ENCODE results near the gene TUBA8. TPM values are rescaled to one million over a fixed set of nuclear protein-coding genes. Genes with fewer than 3 reads are reported as not detected.

The TUBA8 gene
- polyA plus RNA-seq, 3 donors = 0.18 to 2.1 (median 0.27) TPM

DNA sequence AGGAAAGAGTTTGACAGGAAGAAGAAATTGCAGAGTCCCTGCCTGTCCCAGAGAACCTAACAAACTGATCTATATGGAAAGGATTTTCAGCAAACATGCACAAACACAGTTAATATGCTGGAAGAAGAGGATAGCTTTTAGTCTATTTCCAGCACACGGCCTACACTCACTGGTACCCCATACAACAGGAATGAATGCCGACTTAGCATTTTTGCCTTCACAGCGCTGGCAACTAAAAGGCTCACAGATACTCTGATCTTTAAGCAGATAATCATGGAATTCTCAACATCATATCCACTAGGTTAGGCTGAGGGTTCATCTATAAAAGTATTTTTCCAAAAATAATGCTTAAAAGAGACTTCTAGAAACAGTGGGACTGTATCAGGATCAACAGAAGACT, 9.8 kb upstream of the TUBA8 start:
- WGBS (ENCODE audit: insufficient coverage) = no CpG with 5 or more reads among the region's 3 CpGs
- TF ChIP-seq, protein P1, sequence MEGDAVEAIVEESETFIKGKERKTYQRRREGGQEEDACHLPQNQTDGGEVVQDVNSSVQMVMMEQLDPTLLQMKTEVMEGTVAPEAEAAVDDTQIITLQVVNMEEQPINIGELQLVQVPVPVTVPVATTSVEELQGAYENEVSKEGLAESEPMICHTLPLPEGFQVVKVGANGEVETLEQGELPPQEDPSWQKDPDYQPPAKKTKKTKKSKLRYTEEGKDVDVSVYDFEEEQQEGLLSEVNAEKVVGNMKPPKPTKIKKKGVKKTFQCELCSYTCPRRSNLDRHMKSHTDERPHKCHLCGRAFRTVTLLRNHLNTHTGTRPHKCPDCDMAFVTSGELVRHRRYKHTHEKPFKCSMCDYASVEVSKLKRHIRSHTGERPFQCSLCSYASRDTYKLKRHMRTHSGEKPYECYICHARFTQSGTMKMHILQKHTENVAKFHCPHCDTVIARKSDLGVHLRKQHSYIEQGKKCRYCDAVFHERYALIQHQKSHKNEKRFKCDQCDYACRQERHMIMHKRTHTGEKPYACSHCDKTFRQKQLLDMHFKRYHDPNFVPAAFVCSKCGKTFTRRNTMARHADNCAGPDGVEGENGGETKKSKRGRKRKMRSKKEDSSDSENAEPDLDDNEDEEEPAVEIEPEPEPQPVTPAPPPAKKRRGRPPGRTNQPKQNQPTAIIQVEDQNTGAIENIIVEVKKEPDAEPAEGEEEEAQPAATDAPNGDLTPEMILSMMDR (IDR thresholded peaks at IDR 0.05) = no peak

DNA sequence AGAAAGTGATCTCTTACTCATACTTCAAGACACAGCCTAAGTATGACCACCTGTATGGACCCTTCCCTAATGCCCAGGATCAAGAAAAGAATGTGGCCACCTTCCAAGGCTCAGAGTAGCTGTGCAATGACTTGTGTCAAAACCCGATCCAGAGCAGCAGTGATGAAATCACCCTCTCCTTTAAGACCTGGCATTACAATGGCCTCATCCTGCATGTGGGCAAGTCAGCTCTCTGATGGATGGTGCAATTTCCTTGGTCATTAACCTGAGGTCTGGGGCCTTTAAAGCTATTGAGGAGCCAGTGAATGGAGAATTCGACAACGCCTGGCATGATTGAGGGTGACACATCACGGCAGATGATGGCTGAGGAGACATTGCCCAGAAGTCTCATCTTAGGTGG, 9.1 kb upstream of the TUBA8 start:
- TF ChIP-seq, protein P1 (IDR thresholded peaks at IDR 0.05) = no peak
- H3K9me3 Mint-ChIP-seq = peaks cover 7 to 25% (median 15%) of the 10 kb centered on the region in 7 donors
- no peak overlapping the region for H3K27ac ChIP-seq (ENCODE audit: low read depth in 1 of 2, low read length in 2 of 2)
- no peaks in the 10 kb centered on the region for H4K20me1 ChIP-seq (ENCODE audit: insufficient read depth, low read length)
- DNase-seq = no peak
- H3K27me3 Mint-ChIP-seq (ENCODE audit: low read depth in 3 of 3) = peaks cover 7 to 11% (median 10%) of the 10 kb centered on the region in 3 donors
- no peak overlapping the region for H3K9ac ChIP-seq (ENCODE audit: insufficient read depth, low read length, poor library complexity, severe bottlenecking)
- no peak overlapping the region for H3K4me3 Mint-ChIP-seq
- peaks cover 33 to 58% of the 10 kb centered on the region in 2 donors for H3K36me3 Mint-ChIP-seq
- H3K4me2 ChIP-seq (replicated peaks; ENCODE audit: extremely low read depth, low read length, poor library complexity, severe bottlenecking) = no peak overlapping the region
- intact Hi-C loops (cut with micrococcal nuclease) = no loop called here
- H3K4me1 Mint-ChIP-seq = peaks cover 5% of the 10 kb centered on the region
- peaks cover 0 to 2% of the 10 kb centered on the region in 2 donors for H3K27me3 ChIP-seq (ENCODE audit: control insufficient read depth in 2 of 2, insufficient read depth in 2 of 2, low read length in 2 of 2)
- peaks cover 7 to 9% of the 10 kb centered on the region in 2 donors for H3K9me3 ChIP-seq (replicated peaks in 1 of 2; ENCODE audit: control insufficient read depth in 1 of 2, insufficient read depth in 1 of 2, low read length in 2 of 2)
- no peak overlapping the region for H2AFZ ChIP-seq (ENCODE audit: insufficient read depth, low read depth, low read length, poor library complexity, severe bottlenecking)
- no peaks in the 10 kb centered on the region for H3K79me2 ChIP-seq (ENCODE audit: insufficient read depth, low read length)
- H3K4me3 ChIP-seq (replicated peaks in 1 of 3; ENCODE audit: low read depth in 2 of 3, low read length in 3 of 3) = no peak overlapping the region
- H3K4me1 ChIP-seq (ENCODE audit: control insufficient read depth in 1 of 2, insufficient read depth in 2 of 2, low read length in 2 of 2) = no peaks in the 10 kb centered on the region
- 76% methylated on average over 4 of the region's 4 CpGs for WGBS (ENCODE audit: insufficient coverage)
- H3K27ac Mint-ChIP-seq = peak overlapping the region in 1 of 7 donors; percentile 45
- peaks cover 4 to 35% of the 10 kb centered on the region in 2 donors for H3K36me3 ChIP-seq (replicated peaks in 1 of 2; ENCODE audit: control insufficient read depth in 1 of 2, insufficient read depth in 2 of 2, low read length in 2 of 2)

More for the DNA sequence above, 9.8 kb upstream of the TUBA8 start:
- no peak overlapping the region for H3K9ac ChIP-seq (ENCODE audit: insufficient read depth, low read length, poor library complexity, severe bottlenecking)
- peaks cover 0 to 2% of the 10 kb centered on the region in 2 donors for H3K27me3 ChIP-seq (ENCODE audit: control insufficient read depth in 2 of 2, insufficient read depth in 2 of 2, low read length in 2 of 2)
- peaks cover 2% of the 10 kb centered on the region in 2 donors for H3K9me3 ChIP-seq (replicated peaks in 1 of 2; ENCODE audit: control insufficient read depth in 1 of 2, insufficient read depth in 1 of 2, low read length in 2 of 2)
- H2AFZ ChIP-seq (ENCODE audit: insufficient read depth, low read depth, low read length, poor library complexity, severe bottlenecking) = no peak overlapping the region
- no peaks in the 10 kb centered on the region for H3K4me1 ChIP-seq (ENCODE audit: control insufficient read depth in 1 of 2, insufficient read depth in 2 of 2, low read length in 2 of 2)
- H3K36me3 ChIP-seq (replicated peaks in 1 of 2; ENCODE audit: control insufficient read depth in 1 of 2, insufficient read depth in 2 of 2, low read length in 2 of 2) = peaks cover 4 to 39% of the 10 kb centered on the region in 2 donors
- H3K4me3 Mint-ChIP-seq = no peak overlapping the region
- no peak for DNase-seq
- no peaks in the 10 kb centered on the region for H3K79me2 ChIP-seq (ENCODE audit: insufficient read depth, low read length)
- H3K36me3 Mint-ChIP-seq = peaks cover 35 to 58% of the 10 kb centered on the region in 2 donors
- no peak overlapping the region for H3K27ac ChIP-seq (ENCODE audit: low read depth in 1 of 2, low read length in 2 of 2)
- no peak overlapping the region for H3K4me3 ChIP-seq (replicated peaks in 1 of 3; ENCODE audit: low read depth in 2 of 3, low read length in 3 of 3)
- no peaks in the 10 kb centered on the region for H4K20me1 ChIP-seq (ENCODE audit: insufficient read depth, low read length)
- peaks cover 2 to 5% (median 5%) of the 10 kb centered on the region in 3 donors for H3K27me3 Mint-ChIP-seq (ENCODE audit: low read depth in 3 of 3)
- peaks cover 2 to 19% (median 9%) of the 10 kb centered on the region in 7 donors for H3K9me3 Mint-ChIP-seq
- H3K4me1 Mint-ChIP-seq = peaks cover 5% of the 10 kb centered on the region
- H3K4me2 ChIP-seq (replicated peaks; ENCODE audit: extremely low read depth, low read length, poor library complexity, severe bottlenecking) = no peak overlapping the region
- intact Hi-C loops (cut with micrococcal nuclease) = no loop called here
- H3K27ac Mint-ChIP-seq = no peak overlapping the region
